H1 (cell line): ENCODE results near the gene CUL1. TPM values are rescaled to one million over a fixed set of nuclear protein-coding genes. Genes with fewer than 3 reads are reported as not detected.

Experiments
- CBX5 ChIP-seq: fragments of 300-800, 300-1000 bp; sonication (generic); IDR thresholded peaks from 2 replicates; pipeline ENCODE4 v1.7.1; 2016; ENCODE audit warnings: antibody characterized with exemption, low read length, low read depth
- SIX5 ChIP-seq: IDR thresholded peaks from 2 replicates; pipeline ENCODE4 v1.6.1; 2011; ENCODE audit warnings: mild to moderate bottlenecking, low read depth, low read length
- USF2 ChIP-seq: IDR thresholded peaks from 2 replicates; pipeline ENCODE4 v1.6.1; 2011; ENCODE audit warnings: low read length, improper control_type of control experiment
- polyA plus RNA-seq, 7 experiments: library from polyadenylated mRNA; depleted of rRNA in 3 of 7; stranded (reverse) in 5 of 7; unstranded in 2 of 7; fragments of >200 nt in 5 of 7; fragments of 200-250 nt in 2 of 7; gene quantifications; 1 replicate in 5 of 7; 2 replicates in 1 of 7; 4 replicates in 1 of 7; pipeline versions ENCODE4 v1.2.1 to v1.2.3, GENCODE V29; 2011 to 2013; ENCODE audit warnings: missing spikeins in 2 of 7, mixed read lengths in 2 of 7
- total RNA-seq: library from RNA; stranded (reverse); fragmentation: NEBNext Ultra II Directional; extraction: Animal tissue kit (Norgen Biotek cat#: 25700); gene quantifications from 2 replicates; pipeline ENCODE4 v1.2.1, GENCODE V29; 2021

The CUL1 gene
- total and polyA plus RNA-seq, 2 of the 8 experiments (the other 6 are each of a cell fraction or from before 2014, with no cell fraction given): 33.0 to 77.3 TPM

DNA sequence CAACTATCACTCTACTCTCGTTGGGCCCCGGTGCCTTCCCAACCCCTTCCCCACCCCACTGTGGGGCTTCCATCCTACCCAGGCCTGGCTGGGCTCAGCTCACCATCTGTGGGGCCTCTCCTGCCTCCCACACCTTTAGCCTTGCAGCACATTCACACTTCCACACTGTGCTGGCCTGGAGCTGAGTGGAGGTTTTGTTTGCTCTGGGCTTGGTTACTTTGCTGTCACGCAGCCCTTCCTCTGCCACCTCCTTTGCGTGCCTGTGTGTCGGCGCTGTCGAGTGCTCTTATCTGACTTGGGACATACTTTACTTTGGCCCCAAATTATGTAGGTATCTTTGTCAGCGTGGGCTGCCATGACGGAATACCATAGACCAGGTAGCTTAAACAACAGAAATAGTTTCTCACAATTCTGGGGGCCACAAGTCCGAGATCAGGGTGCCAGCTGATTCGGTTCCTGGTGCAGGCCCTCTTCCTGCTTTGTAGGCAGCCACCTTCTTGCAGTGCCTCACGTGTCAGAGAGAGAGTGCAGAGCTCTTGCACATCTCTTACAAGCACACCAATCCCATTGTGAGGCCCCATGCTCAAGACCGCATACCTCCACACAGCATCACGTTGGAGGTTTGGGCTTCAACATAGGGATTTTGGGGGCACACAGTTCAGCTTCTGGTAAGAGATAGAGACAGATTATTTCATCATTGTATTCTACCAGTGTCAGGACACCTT is 89.0 kb downstream of the CUL1 start (continued):
- TF ChIP-seq SIX5 (no peak), CBX5 (no peak), USF2 (no peak)
